ENCODE measurements around the gene CACTIN.
"Not testable (repeated sequence)": the region's sequence is repeated elsewhere in the genome, so short reads cannot be mapped to it uniquely, and the experiment has no call there.

The CACTIN gene

GRCh38 chr19:3646336-3647092 lies 19.9 kb upstream of the CACTIN start:
- DNase-seq (ENCODE audit: low read depth) = no peak

DNA sequence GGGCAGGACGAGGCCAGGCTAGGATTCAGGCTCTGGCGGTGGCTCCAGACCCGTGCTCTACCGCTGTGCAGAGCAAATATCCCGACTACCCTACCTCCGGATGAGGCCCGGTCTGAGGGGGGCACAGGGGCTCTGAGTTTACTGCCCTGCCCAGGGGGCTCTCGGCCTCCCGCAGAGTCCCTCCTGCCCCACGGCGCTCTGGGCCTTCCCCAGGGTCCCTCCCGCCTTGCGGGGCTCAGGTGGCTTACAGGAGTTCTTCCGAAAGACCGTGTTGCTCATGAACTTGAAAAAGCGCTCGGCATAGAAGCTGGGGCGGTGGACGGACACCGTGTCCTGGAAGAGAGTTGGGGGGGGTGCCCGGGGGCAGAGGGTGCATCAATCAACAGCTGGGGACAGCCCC lies 19.1 kb upstream of the CACTIN start:
- no peak for DNase-seq (ENCODE audit: low read depth)

DNA sequence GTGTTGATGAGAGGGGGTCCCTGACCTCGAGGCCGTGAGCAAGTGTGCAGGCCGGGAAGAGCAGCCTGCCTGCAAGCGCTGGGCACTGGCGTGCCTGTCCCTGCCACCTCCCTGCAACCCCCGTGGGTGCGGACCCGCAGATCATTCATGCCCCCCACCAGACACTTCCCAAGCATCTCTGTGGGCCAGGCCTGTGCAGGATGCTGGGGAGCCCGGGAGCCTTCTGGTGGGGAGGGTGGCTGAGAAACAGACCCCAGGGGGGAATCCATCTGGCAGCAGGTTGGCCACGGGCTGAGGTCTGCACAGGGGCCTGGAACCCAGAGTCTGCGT lies 18.4 kb upstream of the CACTIN start:
- no peak for DNase-seq (ENCODE audit: low read depth)

GRCh38 chr19:3644351-3645066 lies 17.9 kb upstream of the CACTIN start:
- DNase-seq (ENCODE audit: low read depth) = no peak

DNA sequence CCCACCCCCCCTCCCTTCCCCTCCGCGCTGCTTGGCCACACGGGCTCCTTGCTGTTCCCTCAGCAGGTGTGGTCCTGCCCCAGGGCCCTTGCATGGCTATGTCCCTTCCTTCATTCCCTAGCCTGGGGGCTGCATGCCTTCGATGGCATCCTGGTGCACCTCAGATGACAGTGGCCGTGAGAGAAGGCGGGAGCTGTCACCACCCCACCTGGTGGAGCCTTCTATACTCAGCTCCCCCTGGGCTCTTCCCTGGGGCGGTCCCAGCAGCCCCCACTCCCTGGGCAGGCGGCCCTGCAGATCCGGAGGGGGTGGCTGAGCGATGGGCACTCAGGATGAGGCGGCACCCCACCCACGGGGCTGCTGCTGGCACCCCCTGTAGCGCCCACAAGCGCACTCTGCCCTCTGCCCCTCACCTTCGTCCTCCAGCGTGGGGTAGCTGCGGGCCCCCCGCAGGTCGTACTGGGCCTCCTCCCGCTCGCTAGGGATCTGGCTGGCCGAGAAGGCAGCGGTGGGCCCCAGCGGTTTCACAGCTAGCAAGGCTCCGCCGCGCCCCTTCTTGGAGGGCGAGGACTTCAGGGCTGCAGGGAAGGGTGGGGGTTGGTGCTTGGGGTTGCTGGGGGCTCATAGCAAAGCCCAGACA lies 17.2 kb upstream of the CACTIN start:
- no peak for DNase-seq (ENCODE audit: low read depth)

GRCh38 chr19:3642987-3643673 lies 16.5 kb upstream of the CACTIN start:
- DNase-seq (ENCODE audit: low read depth) = no peak

GRCh38 chr19:3642296-3642695 lies 15.7 kb upstream of the CACTIN start:
- DNase-seq (ENCODE audit: low read depth) = no peak

DNA sequence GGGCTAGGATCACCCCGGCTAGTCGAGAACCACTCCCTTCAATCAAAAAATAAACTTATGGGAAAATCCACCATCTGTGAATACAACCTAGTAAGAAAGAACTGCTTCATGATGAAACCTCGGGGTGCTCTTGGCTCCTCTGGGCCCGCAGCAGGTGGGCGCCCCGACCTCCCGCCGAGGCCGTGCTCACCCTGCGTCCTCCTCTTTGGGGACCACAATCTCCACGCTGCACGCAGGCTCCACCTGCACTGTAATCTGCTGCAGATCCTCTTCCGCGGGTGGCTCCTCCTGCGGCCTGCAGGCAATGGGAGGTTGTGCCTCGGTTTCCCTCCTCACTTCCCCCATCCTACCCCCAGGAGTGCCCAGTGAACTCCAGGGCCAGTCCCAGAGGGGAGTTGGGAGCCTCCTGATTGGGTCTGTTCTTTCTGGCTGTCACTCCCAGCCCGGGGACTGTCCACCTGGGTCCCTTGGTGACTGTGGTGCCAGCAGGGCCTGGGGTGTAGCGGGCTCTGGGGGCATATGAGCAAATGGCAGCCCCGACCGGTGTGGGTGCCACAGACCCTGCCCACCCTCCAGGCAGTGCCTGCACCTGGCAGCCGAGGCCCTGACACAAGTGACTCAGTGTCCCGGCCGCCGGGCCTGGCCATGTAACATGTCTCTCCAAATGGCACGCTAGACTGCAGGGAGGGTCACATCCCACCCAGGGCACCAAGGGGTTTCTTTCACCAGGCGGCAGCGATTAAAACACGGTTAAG lies 15.1 kb upstream of the CACTIN start:
- DNase-seq (ENCODE audit: low read depth) = no peak

- no peak for DNase-seq (ENCODE audit: low read depth)
Measured at GRCh38 chr19:3639479-3639878, 12.9 kb upstream of the CACTIN start.

GRCh38 chr19:3638208-3639193 lies 11.9 kb upstream of the CACTIN start:
- DNase-seq (ENCODE audit: low read depth) = no peak

DNA sequence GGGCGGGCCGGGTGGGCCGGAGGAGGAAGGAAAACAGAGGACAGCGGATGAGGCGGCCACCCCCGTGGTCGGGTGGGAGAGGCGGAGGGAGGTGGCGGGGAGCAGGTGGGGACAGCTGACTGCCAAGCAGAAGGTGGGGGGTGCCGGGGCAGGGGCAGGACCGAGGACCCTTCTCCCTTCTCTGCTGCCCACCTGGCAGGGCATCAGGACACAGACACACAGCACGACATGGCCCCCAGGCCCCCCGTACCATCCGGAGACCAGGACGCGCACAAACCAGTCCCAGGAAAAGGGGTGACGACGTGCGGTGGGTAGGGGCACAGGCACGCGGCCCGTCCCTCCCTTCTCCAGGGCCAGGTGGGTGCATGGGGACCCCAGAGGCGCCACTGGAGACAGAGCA lies 11.0 kb upstream of the CACTIN start:
- no peak for DNase-seq (ENCODE audit: low read depth)

DNA sequence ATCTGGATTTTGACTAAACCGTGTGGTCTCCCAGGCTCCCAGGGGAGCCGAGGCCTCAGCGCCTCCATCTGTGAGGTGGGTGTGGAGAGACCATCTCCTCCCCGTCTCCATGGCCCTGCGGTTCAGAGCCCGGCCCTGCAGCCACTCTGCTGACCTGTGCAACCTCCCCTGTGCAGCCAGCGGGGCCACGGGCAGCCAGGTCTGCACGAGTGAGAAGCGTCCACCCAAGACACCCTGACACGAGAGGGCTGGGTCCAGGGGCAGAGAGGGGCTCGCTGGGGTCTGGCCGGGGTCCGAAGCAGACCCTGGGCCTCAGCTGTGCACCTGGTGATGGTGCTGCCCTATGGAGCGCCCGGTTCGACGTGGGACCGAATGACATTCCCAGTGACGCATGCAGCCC lies 10.4 kb upstream of the CACTIN start:
- DNase-seq (ENCODE audit: low read depth) = no peak

GRCh38 chr19:3636506-3636905 lies 9.9 kb upstream of the CACTIN start:
- no peak for DNase-seq (ENCODE audit: low read depth)

DNA sequence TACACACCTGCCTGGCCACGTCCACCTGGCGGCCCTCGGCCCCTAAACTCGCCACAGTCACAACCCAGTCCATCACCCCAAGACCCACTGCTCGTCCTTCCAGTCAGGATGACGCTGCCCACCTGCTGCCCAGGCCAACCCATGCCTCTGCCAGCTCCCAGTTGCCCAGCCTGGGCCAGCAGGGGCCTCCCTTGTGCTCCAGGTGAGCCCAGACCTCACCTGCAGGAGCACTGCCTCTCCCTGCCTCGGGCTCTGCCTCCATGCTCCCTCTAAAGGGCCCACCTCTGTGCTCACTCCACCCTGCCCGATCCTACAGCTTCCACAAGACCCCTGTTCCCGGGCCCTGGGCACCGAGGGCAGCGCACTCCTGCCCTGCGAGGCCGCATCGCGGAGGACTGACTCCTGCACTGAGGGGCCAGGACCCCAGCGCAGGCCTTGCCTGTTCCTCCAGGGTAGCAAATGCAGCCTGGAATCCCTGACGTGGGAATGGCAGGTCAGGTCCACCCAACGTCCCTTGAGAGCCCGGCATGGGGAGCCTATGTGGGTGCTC lies 8.0 kb upstream of the CACTIN start:
- DNase-seq (ENCODE audit: low read depth) = no peak

DNA sequence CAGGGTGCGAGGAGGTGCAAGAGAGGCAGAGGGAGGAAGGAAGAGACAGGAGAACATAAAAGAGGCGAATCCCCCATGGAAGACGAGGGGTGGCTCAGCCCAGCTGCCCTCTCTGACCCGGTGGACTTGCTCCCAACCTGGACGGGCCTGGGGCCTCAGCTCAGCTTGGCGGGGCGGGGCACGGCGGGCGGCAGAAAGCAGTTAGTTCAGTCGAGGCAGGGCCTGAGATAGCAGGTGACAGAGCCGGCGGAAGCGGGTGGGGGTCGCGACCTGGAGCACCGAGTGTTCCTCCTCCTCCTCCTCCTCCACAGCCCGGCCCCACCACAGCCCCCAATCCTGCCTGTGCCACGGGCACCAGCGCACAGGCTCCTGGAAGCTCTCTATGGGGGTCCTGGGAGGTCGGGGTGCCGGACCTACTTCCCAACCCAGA lies 7.0 kb upstream of the CACTIN start:
- no peak for DNase-seq (ENCODE audit: low read depth)

- no peak for DNase-seq (ENCODE audit: low read depth)
Measured at GRCh38 chr19:3632739-3633558, 6.4 kb upstream of the CACTIN start.

DNA sequence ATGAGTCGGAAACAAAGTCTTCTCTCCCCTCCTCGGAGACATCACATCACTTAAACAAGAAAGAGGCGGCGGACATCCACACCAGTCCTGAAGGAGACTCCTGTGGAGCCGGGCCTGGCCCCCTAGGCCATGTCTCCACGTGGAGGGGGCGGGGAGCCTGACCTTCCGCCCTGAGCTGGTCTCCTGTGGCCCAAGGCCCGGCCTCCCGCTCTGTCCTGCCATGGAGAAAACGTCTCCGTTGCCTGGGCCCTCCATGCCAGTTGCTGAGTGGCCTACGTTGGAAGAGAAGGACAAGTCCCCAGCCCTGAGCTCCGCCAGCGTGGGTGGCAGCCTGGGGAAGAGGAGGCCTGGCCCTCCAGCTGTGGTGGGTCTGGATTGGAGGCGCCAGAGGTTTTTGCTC lies 5.5 kb upstream of the CACTIN start:
- DNase-seq (ENCODE audit: low read depth) = no peak

GRCh38 chr19:3631053-3631861 lies 4.7 kb upstream of the CACTIN start:
- DNase-seq (ENCODE audit: low read depth) = no peak

DNA sequence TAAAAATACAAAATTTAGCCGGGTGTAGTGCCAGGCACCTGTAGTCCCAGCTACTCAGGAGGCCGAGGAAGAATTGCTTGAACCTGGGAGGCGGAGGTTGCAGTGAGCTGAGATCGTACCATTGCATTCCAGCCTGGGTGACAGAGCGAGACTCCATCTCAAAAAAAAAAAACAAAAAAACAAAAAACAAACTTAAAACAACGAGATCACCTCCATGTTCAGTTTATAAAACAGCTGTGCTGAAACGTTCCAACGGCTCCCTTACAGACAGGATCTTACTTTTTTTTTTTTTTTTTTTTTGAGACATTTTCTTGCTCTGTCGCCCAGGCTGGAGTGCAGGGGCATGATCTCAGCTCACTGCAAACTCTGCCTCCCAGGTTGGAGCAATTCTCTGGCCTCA lies 2.2 kb upstream of the CACTIN start:
- not testable (repeated sequence) for DNase-seq (ENCODE audit: low read depth)

Measured in activated T-helper 9 cell treated with anti-CD3 and anti-CD28 coated beads, Interleukin-2, amount 50 U/mL, for 16 hours (primary cell).